HT-29 (cell line): ENCODE data around the gene FOXM1. TPM values are rescaled to one million over a fixed set of nuclear protein-coding genes. Genes with fewer than 3 reads are reported as not detected.
A peak's percentile ranks its signal among the peaks of the same experiment; 100 is the strongest.
"Not testable (repeated sequence)": the region's sequence is repeated elsewhere in the genome, so short reads cannot be mapped to it uniquely, and the experiment has no call there.

Source experiments
- DNase-seq: peaks from one replicate; pipeline ENCODE4 v3.0.0-alpha.2; 2015; ENCODE audit warnings: low spot score
- total RNA-seq: library from RNA; depleted of rRNA; stranded (reverse); fragments of >200 nt; shearing (Covaris generic); gene quantifications from 2 replicates; pipeline ENCODE4 v1.2.3, GENCODE V29; 2014

FOXM1 gene
- total RNA-seq, 1 experiment from 2014 or later = 77.6 TPM

- no peak for DNase-seq
Measured at GRCh38 chr12:2879853-2880252, 2.9 kb upstream of the FOXM1 start.

DNA sequence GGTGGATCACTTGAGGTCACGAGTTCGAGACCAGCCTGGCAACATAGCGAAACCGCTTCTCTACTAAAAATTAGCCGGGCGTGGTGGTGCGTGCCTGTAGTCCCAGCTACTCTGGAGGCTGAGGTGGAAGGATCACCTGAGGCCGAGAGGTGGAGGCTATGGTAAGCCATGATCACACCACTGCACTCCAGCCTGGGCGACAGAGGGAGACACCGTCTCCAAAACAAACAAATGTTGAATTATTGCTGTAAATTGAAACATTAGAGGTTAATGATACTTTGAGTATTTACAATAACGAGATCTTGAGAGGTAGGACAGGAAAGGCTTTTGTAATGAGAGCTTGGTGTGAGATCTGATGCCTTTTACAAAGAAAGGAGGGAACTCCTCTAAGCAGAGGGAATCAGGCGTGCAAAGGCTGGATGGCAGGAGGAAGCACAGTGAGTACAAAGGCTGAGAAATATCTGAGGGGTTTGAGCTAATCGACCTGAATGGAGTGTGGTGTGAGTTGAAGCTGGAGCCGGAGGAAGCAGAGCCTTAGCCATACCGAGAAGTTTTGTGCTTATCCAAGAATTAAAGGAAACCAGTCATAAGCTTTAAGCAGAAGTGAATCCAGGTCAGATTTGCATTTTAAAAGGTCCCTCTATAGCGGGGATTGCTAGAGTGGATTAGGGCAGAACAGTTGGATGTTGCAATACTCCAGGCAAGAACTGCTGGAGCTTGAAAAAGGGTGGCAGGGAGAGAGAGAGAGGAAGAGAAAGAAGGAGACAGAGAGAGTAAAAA lies 1.2 kb upstream of the FOXM1 start:
- no peak for DNase-seq

DNA sequence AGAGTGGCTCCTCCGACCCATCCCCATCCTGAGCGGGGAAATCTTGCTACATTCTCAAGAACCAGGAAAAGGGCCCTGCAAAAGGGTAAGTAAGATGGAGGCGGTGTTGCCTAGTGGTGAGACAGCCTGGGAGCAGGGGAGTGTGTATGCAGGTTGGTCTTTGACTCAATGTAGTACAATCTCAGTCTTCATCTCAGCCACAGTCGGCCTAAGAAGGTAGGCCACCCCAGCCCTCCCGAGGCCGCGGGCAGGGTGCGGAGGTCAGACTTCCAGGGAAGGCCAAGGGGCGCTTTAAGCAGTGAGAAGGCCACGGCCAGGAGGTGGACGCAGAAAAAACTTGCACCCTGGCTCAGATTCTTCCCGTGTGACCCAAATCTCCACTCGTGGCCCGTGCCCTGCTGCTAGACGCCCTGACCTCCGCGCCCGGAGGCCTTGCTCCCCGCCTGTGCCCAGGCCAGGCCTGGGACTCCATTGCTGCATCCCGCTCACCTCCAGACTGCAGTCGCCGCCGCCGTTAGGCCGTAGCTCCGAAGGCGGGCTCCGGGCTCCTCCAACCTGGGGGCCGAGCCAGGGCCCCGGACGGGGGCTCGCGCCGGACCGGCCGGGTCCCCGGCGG lies 435 bp downstream of the FOXM1 start:
- DNase-seq = peak; percentile 39

DNA sequence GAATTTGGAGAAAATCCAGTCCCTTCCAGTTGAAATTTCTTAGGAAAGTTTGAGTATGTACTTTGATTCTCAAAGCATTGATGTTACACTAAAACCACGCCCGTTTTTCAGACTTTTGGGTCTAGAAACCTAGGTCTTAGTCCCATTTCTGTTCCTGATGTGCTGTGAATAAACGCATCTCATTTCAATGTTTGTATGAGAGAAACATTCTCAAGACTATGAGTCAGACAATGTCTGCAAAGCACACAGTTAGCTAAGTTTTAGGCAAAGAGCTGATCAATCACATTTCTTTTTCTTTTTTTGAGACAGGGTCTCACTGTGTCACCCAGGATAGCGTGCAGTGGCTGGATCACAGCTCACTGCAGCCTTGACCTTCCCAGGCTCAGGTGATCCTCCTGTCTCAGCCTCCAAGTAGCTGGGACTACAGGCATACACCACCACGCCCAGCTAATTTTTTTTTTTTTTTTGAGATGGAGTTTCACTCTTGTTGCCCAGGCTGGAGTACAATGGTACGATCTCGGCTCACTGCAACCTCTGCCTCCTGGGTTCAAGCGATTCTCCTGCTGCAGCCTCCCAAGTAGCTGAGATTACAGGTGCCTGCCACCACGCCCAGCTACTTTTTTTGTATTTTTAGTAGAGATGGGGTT lies 7.9 kb downstream of the FOXM1 start:
- not testable (repeated sequence) for DNase-seq

DNA sequence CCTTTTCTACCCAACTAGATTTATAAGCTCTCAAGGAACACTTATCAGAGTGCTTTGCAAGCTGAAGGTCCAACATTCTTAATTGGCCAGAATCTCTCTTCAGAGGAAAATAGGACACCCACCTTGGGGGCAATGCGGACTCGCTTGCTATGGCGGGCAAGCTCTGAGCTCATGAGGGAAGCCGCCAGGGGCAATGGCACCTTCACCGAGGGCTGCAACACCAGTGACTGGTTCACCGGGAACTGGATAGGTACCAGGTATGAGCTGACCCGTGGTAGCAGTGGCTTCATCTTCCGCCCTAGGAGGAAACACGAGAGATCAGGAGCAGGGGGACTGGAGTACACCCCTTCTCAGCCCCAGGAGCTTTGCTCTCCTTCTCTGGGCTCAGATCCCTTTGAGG lies 12.8 kb downstream of the FOXM1 start:
- DNase-seq = no peak

GRCh38 chr12:2863402-2863801 lies 13.6 kb downstream of the FOXM1 start:
- not testable (repeated sequence) for DNase-seq

- DNase-seq = no peak
Measured at GRCh38 chr12:2862876-2863275, 14.1 kb downstream of the FOXM1 start.

- no peak for DNase-seq
Measured at GRCh38 chr12:2860170-2860569, 16.8 kb downstream of the FOXM1 start.

DNA sequence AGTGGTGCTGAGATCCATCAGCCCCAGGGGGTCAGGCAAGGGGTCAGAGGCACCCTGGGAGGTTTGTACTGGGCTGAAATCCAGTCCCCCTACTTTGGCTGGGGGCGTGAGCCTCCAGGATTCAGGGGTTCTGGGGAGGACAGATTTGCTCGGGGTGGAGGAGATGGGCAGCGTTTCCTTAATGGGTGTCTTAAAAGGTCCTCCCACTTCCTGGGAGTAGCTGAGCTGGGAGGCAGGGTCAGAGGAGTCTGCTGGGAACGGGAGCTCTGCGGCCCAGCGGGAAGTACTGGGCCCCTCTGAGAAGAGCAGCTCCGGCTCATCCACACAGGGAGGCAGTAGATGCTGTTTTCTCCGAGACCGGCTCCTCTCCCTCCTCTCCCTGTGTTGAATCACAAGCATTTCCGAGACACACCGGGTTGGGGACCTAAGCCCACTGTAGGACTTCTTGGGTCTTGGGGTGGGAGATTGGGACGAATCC lies 18.0 kb downstream of the FOXM1 start:
- no peak for DNase-seq

- no peak for DNase-seq
Measured at GRCh38 chr12:2858334-2858733, 18.6 kb downstream of the FOXM1 start.

DNA sequence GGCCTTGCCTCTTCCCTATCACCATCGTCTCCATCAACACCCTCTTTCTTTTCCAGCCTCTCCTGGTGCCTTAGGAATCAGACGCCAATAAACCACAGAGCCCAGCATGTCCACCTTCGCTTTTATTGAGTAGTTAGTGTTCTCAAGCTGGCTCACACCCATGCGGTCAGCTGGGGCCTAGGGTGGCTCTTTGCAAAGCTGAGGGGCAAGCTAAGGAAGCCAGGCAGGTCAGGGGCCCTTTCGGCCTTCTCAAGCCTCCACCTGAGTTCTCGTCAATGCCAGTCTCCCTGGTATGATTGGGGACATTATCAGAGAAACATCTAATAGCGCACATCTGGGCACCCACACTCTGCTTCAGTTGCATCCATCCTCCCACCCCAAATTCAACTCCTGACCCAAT lies 19.4 kb downstream of the FOXM1 start:
- DNase-seq = no peak

DNA sequence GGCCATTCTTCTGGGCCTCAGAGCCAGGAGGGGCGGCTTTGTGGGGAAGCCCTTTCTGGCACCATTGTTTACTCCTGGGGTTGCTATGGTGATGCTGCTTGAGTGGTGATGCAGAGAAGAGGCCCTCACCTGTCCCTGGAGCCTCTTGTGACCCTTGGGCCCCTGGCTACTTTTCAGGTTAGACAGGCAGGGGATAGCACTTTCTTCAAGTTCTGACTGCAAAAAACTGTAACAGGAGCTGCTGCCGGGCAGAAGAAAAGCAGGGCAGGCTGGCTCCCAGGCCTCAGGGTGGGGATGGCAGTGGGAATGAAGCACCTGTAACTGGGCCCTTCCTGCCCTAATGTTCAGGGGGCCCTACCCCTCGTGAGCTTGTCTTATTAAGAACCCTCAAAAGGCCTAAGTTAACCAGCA lies 19.9 kb downstream of the FOXM1 start, which contains the start of gene TEX52:
TSS of gene TEX52 (minus strand) at position 19 of the 411 bp plus-strand sequence. CDS start at position 6, 13 bp downstream.
- peak; percentile 42 for DNase-seq

- peak; percentile 47 for DNase-seq
Measured at GRCh38 chr12:2856051-2856450, 20.9 kb downstream of the FOXM1 start.

GRCh38 chr12:2855546-2855945 lies 21.4 kb downstream of the FOXM1 start:
- no peak for DNase-seq

DNA sequence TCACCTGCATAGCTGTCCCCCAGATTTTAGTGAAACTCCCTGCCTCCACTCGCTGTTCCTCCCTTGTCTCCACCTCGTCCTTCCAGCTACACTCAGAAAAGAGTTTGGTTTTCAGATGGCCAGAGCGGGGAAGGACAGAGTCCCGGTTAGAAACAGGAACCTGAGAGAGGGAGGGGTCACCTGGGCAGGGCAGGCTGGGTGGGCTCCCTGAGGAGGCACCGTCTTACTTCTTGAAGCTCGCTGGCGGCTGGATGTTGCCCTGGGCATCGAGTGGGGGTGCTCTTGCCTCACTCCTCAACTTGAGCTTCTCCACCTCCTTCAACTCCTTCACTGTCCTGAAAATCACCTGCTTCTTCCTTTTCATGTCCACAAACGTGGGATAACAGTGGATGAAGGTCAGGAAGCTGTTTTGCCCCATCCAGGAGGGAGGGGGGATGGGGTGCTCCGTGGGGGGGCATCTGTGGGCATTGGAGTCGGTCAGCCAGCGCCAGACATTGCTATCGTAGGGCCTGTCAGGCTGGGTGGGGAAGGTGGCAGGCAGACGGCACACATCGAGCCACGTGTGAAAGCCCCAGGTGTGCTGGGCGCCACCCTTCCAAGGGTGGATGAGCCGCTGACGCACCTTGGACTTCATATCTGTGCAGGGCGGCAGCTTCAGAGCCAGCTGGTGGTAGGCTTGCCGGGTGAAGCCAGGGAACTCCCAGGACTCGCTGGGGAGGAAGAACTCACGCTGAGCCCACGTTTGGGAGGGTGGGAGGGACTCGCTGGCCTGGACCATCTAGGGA lies 22.1 kb downstream of the FOXM1 start:
- peak; percentile 92 for DNase-seq

- peak; percentile 83 for DNase-seq
Measured at GRCh38 chr12:2853626-2854025, 23.3 kb downstream of the FOXM1 start.

- DNase-seq = no peak
Measured at GRCh38 chr12:2851931-2852330, 25.0 kb downstream of the FOXM1 start.

DNA sequence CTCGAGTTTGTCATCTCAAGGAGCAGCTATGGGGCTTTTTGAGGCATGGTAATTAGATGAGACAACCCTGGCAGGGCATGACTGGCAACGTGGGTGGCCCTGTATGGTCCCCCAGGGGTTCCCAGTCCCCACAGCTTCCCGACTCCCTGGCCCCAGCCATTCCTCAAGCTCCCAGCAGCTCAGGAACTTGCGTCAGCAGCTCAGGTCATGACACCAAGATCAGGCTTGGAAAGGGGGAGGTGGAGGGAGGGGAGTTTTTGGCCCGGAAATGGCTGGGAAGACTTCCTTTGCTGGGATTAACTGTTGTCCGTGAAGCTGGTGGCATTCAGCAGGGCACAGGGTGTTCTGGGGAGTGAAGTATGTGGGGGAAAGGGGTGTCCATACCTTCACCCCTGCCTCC lies 31.7 kb downstream of the FOXM1 start:
- DNase-seq = no peak

- no peak for DNase-seq
Measured at GRCh38 chr12:2844786-2845185, 32.2 kb downstream of the FOXM1 start.

DNA sequence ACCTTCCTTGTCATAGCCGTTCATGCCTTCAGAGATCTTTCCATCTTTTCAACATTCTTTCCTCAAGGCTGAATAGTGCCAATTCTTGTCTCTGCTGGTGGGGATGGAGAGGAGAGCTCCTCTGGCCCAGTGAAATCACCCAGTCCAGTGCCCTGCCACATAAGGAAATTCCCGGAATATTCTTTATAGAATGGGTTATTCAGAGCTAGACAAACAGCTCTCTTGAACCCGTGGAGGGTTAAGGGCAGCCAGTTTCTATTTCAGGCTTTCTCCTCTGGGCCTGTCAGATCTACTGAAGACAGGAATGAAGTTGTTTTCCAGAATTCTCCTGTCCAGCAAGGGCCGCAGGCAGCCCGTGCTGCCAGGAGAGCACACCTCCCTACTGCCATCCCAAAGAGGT lies 34.0 kb downstream of the FOXM1 start:
- no peak for DNase-seq

DNA sequence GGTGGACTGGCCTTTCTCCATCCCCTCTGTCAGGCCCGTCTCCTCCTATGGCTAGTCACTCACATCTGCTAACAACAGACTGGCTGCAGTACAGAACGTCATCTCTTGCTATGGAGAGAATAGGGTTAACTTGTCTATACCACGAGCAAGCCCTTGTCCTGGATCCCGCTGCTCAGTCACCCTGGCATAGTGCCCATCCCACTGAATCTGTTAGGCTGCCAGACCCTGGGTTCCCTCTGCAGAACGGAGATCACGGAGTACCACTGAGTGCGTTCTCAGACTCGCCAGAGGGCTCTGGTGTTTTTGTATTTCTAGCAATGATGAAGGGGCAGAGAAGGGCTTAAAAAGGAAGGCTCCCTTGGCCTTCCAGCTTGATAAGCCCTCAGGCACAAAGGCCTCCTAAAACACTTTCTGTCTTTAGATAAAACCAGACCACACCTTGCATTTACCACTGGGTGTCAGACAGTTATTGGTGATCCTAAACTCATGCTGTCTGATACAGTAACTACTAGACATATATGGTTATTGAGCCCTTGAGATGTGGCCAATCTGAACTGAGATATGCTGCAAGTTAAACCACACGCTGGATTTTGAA lies 35.8 kb downstream of the FOXM1 start:
- no peak for DNase-seq
